22Rv1 (cell line): Measurements from ENCODE around the gene MAP2K6.

ENCODE experiments used
- H3K27ac ChIP-seq: fragments of 450-650 bp; 2 replicates; pipeline ENCODE4 v1.5.1; 2017
- ZFX ChIP-seq: fragments of 450-650 bp; IDR thresholded peaks from 2 replicates; pipeline ENCODE4 v1.6.1; 2017; ENCODE audit warnings: antibody characterized with exemption, borderline replicate concordance
- TF ChIP-seq, protein P1 (sequence below): fragments of 450-650 bp; IDR thresholded peaks from 2 replicates; pipeline ENCODE4 v1.5.1; 2017; ENCODE audit warnings: mild to moderate bottlenecking

MAP2K6 gene

DNA sequence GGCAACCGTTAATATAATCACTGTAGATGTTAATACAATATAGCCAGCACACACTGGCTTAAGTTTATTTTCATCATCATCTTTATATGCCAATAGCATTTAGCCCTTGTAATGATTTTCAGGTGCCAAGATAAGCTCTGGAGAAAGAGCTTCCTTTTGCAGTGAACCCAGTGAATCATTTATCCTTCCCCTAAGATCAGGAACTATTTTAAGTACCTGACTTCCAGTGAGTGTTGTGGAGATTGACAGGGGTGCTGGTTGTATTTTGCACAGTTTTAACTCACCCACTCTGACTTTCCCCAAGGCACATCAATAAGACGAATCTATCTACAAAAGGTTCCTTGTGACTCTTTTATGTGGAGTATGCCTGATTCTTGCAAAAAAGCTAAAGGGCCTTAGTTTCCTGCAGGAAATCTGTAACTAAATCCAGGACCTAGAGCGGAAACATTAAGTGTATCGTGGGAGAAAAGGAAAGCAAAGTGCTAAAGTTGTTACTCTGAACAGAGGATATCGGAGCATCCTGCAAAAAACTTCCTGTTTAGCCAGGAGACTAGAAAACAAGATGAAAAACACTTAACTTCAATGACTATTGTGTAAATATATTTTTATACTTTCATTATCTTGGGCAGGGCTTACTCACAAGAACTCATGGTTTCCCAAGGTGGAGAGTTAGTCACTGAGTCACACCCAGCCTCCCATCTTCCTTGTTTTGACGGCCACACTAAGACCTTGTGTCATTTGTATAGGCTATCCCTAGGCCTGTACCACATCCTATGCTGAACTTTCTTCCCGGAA, 183.6 kb downstream of the MAP2K6 start:
- H3K27ac ChIP-seq, result no peak overlapping the region
- TF ChIP-seq, protein P1, sequence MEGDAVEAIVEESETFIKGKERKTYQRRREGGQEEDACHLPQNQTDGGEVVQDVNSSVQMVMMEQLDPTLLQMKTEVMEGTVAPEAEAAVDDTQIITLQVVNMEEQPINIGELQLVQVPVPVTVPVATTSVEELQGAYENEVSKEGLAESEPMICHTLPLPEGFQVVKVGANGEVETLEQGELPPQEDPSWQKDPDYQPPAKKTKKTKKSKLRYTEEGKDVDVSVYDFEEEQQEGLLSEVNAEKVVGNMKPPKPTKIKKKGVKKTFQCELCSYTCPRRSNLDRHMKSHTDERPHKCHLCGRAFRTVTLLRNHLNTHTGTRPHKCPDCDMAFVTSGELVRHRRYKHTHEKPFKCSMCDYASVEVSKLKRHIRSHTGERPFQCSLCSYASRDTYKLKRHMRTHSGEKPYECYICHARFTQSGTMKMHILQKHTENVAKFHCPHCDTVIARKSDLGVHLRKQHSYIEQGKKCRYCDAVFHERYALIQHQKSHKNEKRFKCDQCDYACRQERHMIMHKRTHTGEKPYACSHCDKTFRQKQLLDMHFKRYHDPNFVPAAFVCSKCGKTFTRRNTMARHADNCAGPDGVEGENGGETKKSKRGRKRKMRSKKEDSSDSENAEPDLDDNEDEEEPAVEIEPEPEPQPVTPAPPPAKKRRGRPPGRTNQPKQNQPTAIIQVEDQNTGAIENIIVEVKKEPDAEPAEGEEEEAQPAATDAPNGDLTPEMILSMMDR, result no peak
- no peak for TF ChIP-seq ZFX

- no peak overlapping the region for H3K27ac ChIP-seq
- no peak for TF ChIP-seq ZFX
- TF ChIP-seq, protein P1, result no peak
Observed at GRCh38 chr17:69602972-69603371, 188.5 kb downstream of the MAP2K6 start.
